ENCODE results near the gene SCNN1A.

- TF ChIP-seq, protein P1, sequence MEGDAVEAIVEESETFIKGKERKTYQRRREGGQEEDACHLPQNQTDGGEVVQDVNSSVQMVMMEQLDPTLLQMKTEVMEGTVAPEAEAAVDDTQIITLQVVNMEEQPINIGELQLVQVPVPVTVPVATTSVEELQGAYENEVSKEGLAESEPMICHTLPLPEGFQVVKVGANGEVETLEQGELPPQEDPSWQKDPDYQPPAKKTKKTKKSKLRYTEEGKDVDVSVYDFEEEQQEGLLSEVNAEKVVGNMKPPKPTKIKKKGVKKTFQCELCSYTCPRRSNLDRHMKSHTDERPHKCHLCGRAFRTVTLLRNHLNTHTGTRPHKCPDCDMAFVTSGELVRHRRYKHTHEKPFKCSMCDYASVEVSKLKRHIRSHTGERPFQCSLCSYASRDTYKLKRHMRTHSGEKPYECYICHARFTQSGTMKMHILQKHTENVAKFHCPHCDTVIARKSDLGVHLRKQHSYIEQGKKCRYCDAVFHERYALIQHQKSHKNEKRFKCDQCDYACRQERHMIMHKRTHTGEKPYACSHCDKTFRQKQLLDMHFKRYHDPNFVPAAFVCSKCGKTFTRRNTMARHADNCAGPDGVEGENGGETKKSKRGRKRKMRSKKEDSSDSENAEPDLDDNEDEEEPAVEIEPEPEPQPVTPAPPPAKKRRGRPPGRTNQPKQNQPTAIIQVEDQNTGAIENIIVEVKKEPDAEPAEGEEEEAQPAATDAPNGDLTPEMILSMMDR (IDR thresholded peaks at IDR 0.05) = no peak
- no peak for TF ChIP-seq POLR2A (IDR thresholded peaks at IDR 0.05)
Measured at GRCh38 chr12:6318440-6318879, 56.9 kb downstream of the SCNN1A start.

All from adrenal gland (tissue), 5 donors.